ENCODE results near the gene RHOBTB1.

- TF ChIP-seq CTCF (IDR thresholded peaks at IDR 0.05) (no peak), POLR2AphosphoS5 (IDR thresholded peaks at IDR 0.05; ENCODE audit: low read depth, low read length) (no peak), SIN3A (IDR thresholded peaks at IDR 0.05; ENCODE audit: borderline replicate concordance, insufficient read depth, low read depth, low read length) (no peak)
- TF ChIP-seq, protein P1, sequence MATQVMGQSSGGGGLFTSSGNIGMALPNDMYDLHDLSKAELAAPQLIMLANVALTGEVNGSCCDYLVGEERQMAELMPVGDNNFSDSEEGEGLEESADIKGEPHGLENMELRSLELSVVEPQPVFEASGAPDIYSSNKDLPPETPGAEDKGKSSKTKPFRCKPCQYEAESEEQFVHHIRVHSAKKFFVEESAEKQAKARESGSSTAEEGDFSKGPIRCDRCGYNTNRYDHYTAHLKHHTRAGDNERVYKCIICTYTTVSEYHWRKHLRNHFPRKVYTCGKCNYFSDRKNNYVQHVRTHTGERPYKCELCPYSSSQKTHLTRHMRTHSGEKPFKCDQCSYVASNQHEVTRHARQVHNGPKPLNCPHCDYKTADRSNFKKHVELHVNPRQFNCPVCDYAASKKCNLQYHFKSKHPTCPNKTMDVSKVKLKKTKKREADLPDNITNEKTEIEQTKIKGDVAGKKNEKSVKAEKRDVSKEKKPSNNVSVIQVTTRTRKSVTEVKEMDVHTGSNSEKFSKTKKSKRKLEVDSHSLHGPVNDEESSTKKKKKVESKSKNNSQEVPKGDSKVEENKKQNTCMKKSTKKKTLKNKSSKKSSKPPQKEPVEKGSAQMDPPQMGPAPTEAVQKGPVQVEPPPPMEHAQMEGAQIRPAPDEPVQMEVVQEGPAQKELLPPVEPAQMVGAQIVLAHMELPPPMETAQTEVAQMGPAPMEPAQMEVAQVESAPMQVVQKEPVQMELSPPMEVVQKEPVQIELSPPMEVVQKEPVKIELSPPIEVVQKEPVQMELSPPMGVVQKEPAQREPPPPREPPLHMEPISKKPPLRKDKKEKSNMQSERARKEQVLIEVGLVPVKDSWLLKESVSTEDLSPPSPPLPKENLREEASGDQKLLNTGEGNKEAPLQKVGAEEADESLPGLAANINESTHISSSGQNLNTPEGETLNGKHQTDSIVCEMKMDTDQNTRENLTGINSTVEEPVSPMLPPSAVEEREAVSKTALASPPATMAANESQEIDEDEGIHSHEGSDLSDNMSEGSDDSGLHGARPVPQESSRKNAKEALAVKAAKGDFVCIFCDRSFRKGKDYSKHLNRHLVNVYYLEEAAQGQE (IDR thresholded peaks at IDR 0.05; ENCODE audit: insufficient read depth in 1 of 2, low read depth in 2 of 2, low read length in 1 of 2), result no peak
These were observed 116.0 kb downstream of the RHOBTB1 start for GRCh38 chr10:60827791-60828488.

Measured in Panc1 (cell line).